Measurements from ENCODE around the gene UBE2L6. TPM values are rescaled to one million over a fixed set of nuclear protein-coding genes. Genes with fewer than 3 reads are reported as not detected.

Gene UBE2L6
- total and polyA plus RNA-seq, 7 donors, result 5.3 to 24.7 (median 9.9) TPM

DNA sequence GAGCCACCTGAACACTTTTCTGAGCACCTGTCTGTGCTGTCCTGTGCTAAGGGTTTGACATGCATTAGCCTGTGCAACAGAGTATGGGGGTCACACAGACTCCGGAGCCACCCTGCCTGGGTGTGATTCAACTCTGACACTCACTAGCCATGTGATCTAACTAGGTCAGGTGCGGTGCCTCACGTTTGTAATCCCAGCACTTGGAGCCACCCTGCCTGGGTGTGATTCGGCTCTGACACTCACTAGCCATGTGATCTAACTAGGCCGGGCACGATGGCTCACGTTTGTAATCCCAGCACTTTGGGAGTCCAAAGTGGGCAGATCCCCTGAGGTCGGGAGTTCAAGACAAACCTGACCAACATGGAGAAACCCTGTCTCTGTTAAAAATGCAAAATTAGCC lies 11.4 kb downstream of the UBE2L6 start:
- intact Hi-C loops (cut with DNase I), result no loop called here
- no peak overlapping the region for H3K4me3 ChIP-seq
- TF ChIP-seq CTCF (IDR thresholded peaks at IDR 0.05), result no peak
- ATAC-seq (no peak), DNase-seq (no peak)
- H3K9me3 ChIP-seq, result no peaks in the 10 kb centered on the region
- WGBS, 3 donors, result 63 to 74% (median 71%) methylated on average over 8 of the region's 8 CpGs
- no peaks in the 10 kb centered on the region for H3K27me3 ChIP-seq (ENCODE audit: insufficient read depth in 3 of 3, low read length in 2 of 3)
- H3K36me3 ChIP-seq (ENCODE audit: insufficient read depth in 1 of 2, low read depth in 1 of 2), result peaks cover 0 to 57% of the 10 kb centered on the region in 2 donors
- H3K4me1 ChIP-seq, result no peaks in the 10 kb centered on the region
- H3K27ac ChIP-seq, result no peak overlapping the region

DNA sequence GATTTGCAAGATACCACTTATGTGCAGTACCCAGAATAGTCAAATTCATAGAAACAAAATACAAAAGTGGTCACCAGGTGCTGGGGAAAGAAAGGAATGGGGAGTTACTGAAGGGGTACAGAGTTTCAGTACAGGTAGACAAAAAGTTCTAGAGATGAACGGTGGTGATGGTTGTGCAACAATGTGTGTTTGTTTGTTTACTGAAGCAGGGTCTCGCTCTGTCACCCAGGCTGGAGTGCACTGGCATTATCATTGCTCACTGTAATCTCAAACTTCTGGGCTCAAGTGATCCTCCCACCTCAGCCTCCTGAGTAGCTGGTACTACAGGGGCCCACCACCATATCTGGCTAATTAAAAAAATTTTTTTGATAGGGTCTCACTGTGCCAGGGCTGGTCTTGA lies 12.1 kb downstream of the UBE2L6 start:
- H3K9me3 ChIP-seq, result no peaks in the 10 kb centered on the region
- no peaks in the 10 kb centered on the region for H3K4me1 ChIP-seq
- peaks cover under 1 to 63% of the 10 kb centered on the region in 2 donors for H3K36me3 ChIP-seq (ENCODE audit: insufficient read depth in 1 of 2, low read depth in 1 of 2)
- intact Hi-C loops (cut with DNase I), result no loop called here
- H3K27me3 ChIP-seq (ENCODE audit: insufficient read depth in 3 of 3, low read length in 2 of 3), result no peaks in the 10 kb centered on the region
- no peak for ATAC-seq
- WGBS, 3 donors, result 90 to 100% (median 98%) methylated on average over 2 of the region's 2 CpGs
- H3K4me3 ChIP-seq, result no peak overlapping the region
- no peak for DNase-seq
- TF ChIP-seq CTCF (IDR thresholded peaks at IDR 0.05), result no peak
- no peak overlapping the region for H3K27ac ChIP-seq

DNA sequence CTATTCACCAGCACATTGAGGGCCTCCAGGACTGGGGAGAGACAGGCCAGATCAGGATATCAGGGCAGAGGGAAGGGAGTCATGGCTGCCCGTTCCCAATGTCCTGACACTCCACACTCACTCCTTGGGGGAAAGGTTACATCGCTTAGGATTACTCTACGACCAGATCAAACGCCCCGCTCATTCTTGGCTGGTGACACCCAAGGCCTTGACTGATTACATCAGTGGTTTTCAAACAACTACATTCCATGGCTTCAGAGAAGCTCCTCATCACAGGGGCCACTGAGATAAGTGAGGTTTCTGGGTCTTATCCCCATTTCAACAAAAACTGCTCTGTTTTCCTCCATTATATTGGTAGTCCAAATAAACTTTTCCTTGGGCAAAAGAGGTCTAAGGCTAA lies 15.0 kb downstream of the UBE2L6 start:
- no peaks in the 10 kb centered on the region for H3K27me3 ChIP-seq (ENCODE audit: insufficient read depth in 3 of 3, low read length in 2 of 3)
- WGBS, 3 donors, result 66 to 74% (median 69%) methylated on average over 5 of the region's 5 CpGs
- no peak overlapping the region for H3K4me3 ChIP-seq
- TF ChIP-seq CTCF (IDR thresholded peaks at IDR 0.05), result no peak
- H3K27ac ChIP-seq, result no peak overlapping the region
- H3K36me3 ChIP-seq (ENCODE audit: insufficient read depth in 1 of 2, low read depth in 1 of 2), result peaks cover 2 to 57% of the 10 kb centered on the region in 2 donors
- no peaks in the 10 kb centered on the region for H3K4me1 ChIP-seq
- intact Hi-C loops (cut with DNase I), result no loop called here
- DNase-seq (no peak), ATAC-seq (no peak)
- H3K9me3 ChIP-seq, result no peaks in the 10 kb centered on the region

DNA sequence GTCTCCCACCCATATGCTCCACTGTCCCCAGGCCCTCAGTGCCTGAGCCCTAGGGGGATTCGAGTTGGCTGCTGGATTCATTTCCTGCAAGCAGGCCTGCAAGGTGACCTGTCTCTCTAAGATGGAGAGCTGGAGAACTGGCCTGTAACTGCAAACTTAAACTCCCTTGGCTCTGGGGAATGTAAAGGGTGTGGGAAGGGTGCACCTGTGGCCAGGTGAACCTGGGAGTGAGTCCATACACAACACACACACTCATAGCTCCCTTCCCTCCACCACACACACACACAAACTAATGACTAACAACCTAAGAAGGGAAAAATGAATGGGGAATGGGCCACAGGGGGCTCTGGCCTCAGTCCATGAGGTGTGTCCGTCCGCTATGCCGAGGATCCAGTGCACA lies 15.5 kb downstream of the UBE2L6 start:
- H3K9me3 ChIP-seq, result no peaks in the 10 kb centered on the region
- no peak for DNase-seq
- no peak for ATAC-seq
- H3K27me3 ChIP-seq (ENCODE audit: insufficient read depth in 3 of 3, low read length in 2 of 3), result no peaks in the 10 kb centered on the region
- H3K4me3 ChIP-seq, result no peak overlapping the region
- H3K27ac ChIP-seq, result no peak overlapping the region
- peaks cover 2 to 53% of the 10 kb centered on the region in 2 donors for H3K36me3 ChIP-seq (ENCODE audit: insufficient read depth in 1 of 2, low read depth in 1 of 2)
- no peak for TF ChIP-seq CTCF (IDR thresholded peaks at IDR 0.05)
- intact Hi-C loops (cut with DNase I), result no loop called here
- H3K4me1 ChIP-seq, result no peaks in the 10 kb centered on the region
- 86 to 94% (median 91%) methylated on average over 4 of the region's 4 CpGs for WGBS, 3 donors

- no peak for DNase-seq
- intact Hi-C loops (cut with DNase I), result no loop called here
- Histone ChIP-seq H3K36me3 (ENCODE audit: insufficient read depth in 1 of 2, low read depth in 1 of 2) (peaks cover 2 to 48% of the 10 kb centered on the region in 2 donors), H3K4me3 (no peak overlapping the region), H3K4me1 (no peaks in the 10 kb centered on the region), H3K27ac (no peak overlapping the region), H3K9me3 (no peaks in the 10 kb centered on the region), H3K27me3 (ENCODE audit: insufficient read depth in 3 of 3, low read length in 2 of 3) (no peaks in the 10 kb centered on the region)
- TF ChIP-seq CTCF (IDR thresholded peaks at IDR 0.05), result no peak
- ATAC-seq, result no peak
- 75 to 88% (median 82%) methylated on average over 8 of the region's 8 CpGs for WGBS, 3 donors
Observed at GRCh38 chr11:57549983-57550382, 17.5 kb downstream of the UBE2L6 start.
